CD4-positive, alpha-beta T cell treated with Interleukin-10 for 1 hour (primary cell): ENCODE measurements around the gene IL21R.
"Not testable (repeated sequence)": the region's sequence is repeated elsewhere in the genome, so short reads cannot be mapped to it uniquely, and the experiment has no call there.

Source experiments
- DNase-seq: peaks from one replicate; pipeline ENCODE4 v3.0.0-alpha.2; 2020

Gene IL21R

DNA sequence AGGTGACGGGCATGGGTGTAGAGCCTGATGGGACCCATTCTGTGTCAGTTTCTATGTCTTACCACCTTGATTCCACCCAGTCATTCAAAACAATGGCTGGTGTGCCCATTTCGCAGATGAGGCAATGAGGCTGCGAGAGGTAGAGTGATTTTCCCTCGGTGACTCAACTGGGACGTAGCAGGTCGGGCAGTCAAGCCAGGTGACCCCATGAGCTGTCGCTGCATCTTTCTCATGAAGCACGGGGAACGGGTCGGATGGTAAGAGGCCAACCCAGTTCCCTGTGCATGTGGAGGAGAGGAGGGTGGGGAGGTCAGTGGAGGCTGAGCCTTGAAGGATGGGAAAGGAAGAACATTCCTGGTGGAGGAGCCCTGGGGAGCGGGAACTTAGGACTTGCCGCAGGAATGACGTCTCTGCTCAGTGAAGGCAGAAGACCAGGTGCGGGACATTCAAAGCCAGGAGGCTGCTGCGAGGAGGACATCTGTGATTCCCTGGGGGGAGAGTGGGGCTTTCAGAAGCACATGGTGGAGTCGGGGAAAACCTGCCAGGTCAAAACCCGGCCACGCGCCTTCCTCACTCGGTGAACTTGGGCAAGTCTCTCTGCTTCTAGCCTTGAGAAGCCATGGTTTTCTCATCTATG, 1.1 kb downstream of the IL21R start:
- DNase-seq, result no peak

- no peak for DNase-seq
These were observed 1.6 kb downstream of the IL21R start for GRCh38 chr16:27403601-27403992.

- no peak for DNase-seq
These were observed 2.3 kb downstream of the IL21R start for GRCh38 chr16:27404163-27404823.

DNA sequence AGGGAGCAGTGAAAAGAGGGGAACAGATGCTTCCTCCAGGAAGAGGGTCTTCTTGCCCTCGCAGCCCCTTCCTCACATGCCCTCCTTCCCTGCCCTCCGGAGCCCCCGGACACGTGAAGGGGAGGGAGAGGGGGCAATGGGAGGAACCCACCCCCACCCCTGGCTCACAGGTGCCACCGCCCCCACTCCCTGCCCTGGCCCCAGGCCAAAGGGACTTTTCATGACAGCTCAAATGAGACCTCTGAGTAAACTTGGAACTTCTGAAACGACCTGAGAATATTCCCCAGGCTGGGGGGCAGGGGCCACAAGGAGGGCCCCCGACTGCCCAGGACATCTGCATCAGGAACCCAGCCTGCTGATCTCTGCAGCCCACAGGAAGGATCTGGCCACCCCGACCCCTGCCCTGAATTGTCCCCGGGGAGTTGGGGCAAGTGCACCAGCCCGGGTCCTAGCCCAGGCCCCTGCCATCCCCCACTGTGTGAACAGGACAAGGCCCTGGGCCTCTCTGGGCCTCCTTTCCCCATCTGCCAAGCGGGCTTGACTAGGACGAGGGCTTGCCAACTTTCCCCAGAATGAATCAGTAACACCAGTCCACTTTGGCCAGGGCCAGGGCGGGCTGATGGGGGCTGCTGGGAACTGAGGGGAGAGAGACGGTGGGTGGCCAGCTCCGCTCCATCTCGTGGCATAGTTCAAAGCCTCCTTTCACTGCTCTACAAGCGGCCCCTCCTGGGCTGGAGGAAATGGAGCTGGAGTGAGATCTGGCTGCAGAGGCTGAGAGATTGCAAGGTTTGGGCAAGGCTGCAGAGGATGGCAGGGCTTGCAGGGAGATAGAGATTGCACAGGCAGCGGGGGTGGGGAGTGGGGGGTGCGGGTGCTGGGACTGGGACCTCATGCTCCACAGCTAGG, 3.8 kb downstream of the IL21R start:
- DNase-seq, result no peak

GRCh38 chr16:27406511-27407128, 4.6 kb downstream of the IL21R start:
- no peak for DNase-seq

DNA sequence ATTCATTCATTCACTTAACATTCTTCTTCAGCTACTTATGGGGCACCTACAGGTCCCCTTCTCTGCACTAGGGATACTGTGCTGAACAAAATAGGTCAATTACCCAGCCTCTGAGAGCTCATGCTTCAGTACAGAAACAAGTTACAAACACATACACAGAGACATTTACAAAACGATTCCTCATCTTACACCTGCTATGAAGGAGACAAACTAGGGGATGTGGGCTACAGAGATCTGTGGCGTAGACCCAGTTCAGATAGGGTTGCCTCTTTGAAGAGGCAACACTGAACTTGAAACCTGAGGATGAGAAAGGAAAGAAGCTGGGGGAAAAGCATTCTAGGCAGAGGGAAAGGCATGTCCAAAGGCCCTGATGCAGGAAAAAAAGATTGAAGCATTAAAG, 5.2 kb downstream of the IL21R start:
- no peak for DNase-seq

DNA sequence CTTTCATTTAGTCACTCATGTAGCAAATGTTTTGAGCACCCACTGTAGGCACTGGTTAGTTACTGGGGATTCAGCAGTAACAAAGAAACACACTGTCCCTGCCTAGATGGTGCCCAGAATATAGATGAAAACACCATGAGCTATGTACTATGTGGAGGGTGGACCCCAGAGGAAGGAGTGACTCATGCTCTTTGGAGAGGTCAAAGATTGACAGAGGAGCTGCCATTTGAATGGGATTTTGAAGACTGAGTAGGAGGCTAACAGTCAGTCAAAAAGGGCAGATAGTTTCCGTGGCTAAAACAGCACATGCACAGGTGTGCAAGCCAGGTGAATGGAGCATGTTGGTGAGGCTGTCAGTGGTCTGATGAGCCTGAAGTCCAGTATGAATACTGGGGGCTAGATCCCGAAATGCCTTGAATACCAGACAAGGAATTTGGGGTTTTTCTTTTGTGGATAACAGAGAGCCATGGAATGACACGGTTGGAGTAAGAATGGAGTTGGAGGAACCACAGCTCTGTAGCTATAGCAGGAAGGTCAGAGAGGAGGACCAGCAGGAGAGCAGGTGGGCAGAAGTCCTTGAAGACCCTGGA, 6.1 kb downstream of the IL21R start:
- peak; percentile 41 for DNase-seq

GRCh38 chr16:27408602-27409031, 6.6 kb downstream of the IL21R start:
- no peak for DNase-seq

DNA sequence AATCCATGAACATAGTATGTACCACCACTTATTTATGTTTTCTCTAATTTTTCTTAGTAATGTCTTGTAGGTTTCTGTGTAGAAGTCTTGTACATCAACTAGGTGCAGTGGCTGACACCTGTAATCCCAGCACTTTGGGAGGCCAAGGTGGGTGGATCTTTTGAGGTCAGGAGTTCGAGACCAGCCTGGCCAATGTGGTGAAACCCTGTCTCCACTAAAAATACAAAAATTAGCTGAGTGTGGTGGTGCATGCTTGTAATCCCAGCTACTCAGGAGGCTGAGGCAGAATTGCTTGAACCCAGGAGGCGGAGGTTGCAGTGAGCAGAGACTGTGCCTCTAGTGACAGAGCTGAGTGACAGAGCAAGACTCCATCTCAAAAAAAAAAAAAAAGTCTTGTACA, 8.0 kb downstream of the IL21R start:
- DNase-seq, result not testable (repeated sequence)

- DNase-seq, result no peak
These were observed 8.8 kb downstream of the IL21R start for GRCh38 chr16:27410761-27411160.

DNA sequence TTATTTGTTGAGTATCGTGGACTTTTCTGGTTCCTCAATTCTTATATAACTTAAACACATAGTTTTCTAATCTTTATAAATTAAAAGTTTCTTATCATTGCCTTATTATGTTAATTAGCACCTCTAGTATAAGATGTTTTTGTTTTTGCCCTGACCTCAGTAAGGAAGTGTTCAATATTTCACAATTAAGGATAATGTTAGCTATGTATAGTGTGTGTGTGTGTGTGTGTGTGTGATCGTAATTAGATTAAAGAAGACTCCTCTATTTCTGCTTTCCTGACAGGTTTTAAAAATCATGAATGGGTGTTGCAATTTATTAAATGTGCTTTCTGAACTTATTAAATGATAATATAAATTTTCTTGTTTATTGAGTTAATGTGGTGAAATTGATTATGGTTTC, 12.0 kb downstream of the IL21R start:
- DNase-seq, result no peak

- no peak for DNase-seq
These were observed 12.9 kb downstream of the IL21R start for GRCh38 chr16:27414788-27415431.

- no peak for DNase-seq
These were observed 15.2 kb downstream of the IL21R start for GRCh38 chr16:27417047-27417671.

DNA sequence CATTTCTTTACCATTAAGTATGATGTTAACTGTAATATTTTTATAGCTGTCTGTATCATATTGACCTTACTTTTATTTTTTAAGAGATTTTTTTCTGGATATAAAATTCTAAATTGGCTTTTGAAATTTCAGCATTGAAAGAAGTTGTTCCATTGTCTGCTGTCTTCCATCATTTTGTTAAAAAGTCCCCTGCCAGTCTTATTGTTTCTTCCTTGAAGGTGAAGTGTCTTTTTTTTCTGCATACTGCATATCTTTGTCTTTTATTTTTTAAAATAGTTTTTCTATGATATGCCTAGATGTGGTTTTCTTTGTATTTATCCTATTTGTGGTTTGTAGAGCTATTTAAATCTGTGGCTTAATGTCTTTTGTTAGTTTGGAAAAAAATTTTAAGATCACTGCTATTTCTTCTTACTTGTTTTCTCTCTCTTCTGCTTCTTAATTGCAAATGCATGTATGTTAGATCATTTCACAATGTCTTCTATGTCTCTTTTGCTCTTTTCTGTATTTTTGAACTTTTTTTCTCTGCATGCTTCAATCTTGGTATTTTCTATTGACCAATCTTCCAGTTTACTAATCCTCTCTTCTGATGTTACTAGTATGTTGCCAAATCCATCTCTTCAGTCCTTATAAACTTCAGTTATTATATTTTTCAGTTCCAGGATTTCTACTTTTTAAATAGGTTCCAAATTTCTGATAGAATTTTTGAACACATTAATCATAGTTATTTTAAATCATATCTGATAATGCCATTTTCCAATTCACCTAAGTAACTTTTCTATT, 20.2 kb downstream of the IL21R start:
- no peak for DNase-seq

DNA sequence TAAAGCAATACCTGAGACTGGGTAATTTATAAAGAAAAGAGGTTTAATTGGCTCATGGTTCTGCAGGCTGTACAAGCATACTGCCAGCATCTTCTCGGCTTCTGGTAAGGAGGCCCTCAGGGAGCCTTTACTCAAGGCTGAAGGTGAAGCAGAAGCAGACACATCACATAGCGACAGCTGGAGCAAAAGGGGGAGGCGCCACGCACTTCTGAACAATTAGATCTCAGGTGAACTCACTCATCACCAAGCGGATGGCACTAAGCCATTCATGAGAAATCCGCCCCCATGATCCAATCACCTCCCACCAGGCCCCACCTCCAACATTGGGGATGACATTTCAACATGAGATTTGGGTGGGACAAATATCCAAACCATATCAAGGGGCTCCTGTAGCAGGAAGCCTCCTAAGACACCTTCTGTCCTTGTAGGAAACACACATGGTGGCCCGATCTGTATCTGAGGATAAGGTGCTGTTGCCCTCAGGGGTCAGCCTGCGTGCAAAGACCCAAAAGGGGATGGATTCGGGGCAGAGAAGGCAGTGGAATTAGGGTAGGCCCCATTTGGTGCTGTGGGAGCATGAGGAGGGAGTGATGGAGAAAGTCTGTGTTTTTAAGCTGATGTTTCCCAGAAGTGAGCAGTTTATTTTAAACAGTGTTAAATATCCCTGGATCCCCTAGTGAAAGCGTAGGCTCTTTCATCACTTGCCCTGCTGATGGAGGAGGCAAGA, 23.0 kb downstream of the IL21R start:
- DNase-seq, result no peak

- no peak for DNase-seq
These were observed 24.0 kb downstream of the IL21R start for GRCh38 chr16:27425961-27426360.

DNA sequence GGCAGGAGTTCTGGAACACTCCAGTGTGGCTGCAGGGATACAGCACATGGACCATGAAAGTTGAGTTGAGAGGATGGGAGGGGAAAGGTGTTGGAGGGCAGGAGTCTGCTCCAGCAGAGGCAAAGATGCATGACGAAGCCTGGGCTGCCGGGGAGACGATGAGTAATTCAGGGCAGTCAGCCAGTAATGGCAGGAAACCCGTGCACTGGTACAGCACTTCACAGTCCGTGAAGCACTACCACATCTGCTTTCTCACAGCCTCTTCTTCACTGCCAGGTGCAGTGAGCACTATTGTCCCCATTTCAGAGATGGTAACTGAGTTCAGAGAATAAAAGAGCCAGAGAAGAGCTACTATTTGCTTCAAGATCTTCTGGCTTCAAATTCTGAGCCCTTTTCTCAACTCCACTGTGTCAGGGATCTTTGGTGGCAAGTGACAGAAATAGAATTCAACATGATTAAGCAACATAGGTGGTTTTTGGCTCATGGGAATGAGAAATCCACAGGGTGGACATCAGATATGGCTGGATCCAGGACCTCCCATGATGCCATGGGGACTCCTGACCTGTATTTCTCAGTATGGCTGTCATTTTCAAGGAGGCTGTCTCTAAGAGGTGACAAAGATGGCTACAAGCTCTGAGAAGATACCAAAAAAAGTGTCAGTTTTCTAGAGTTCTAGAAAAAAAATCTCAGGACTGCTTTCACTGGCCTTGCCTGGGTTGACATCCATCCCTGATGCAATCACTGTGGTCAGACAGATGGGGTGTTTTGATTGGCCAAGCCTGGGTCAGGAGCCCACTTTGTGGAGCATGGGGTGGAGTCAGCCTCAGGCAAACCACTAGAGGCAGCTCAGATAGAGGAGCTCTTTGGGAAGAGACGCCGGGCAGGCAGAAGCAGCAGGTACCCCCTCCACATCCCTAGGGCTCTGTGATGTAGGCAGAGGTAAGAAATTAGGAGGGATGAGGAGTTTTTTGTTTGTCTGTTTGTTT, 24.7 kb downstream of the IL21R start:
- DNase-seq, result peak; percentile 72

- no peak for DNase-seq
These were observed 25.6 kb downstream of the IL21R start for GRCh38 chr16:27427538-27427937.
